Endothelial cell of umbilical vein (primary cell): Measurements from ENCODE around the gene GAS2L2. TPM values are rescaled to one million over a fixed set of nuclear protein-coding genes. Genes with fewer than 3 reads are reported as not detected.

ENCODE experiments used
- BruUV-seq: library from RNA; stranded (reverse); fragments of 400-500 nt; replicated peaks from 2 replicates; lab custom pipeline; 2021; lab: Mats Ljungman, UMichigan
- CTCF ChIA-PET: fragments of 300-600, 350-600 bp; sonication (Branson Sonifier 250); formaldehyde crosslinking; loops from one replicate; lab custom pipeline; 2021; ENCODE audit warnings: antibody characterized with exemption, inconsistent platforms; lab: Charles Lee
- POLR2A ChIA-PET: fragments of 300-600, 350-600 bp; sonication (Branson Sonifier 250); formaldehyde crosslinking; loops from one replicate; lab custom pipeline; 2021; ENCODE audit warnings: antibody characterized with exemption, inconsistent platforms; lab: Charles Lee
- DNase-seq: peaks from one replicate; pipeline ENCODE4 v3.0.0-alpha.2; 2011; ENCODE audit warnings: low read depth, low spot score
- FAIRE-seq: peaks from 2 replicates; lab custom pipeline; 2011; peaks lifted over from hg19 to GRCh38; lab: Jason Lieb, UNC
- H2AFZ ChIP-seq: 2 replicates; pipeline ENCODE4 v1.6.0; 2012; ENCODE audit warnings: low read depth, low read length, control low read depth, inconsistent platforms
- H3K27ac ChIP-seq: 2 replicates; pipeline ENCODE4 v1.5.1; 2011; ENCODE audit warnings: low read depth, mild to moderate bottlenecking, control low read depth, low read length, moderate library complexity; ENCODE audit not compliant: insufficient read depth
- H3K27me3 ChIP-seq, 2 experiments: 2 replicates each; pipeline versions ENCODE4 v1.6.0 to v1.6.1; 2011; ENCODE audit warnings: low read length in 2 of 2, mixed read lengths in 1 of 2; ENCODE audit not compliant: control insufficient read depth in 2 of 2, insufficient read depth in 2 of 2
- H3K36me3 ChIP-seq, 2 experiments: 2 replicates in 1 of 2; 3 replicates in 1 of 2; pipeline ENCODE4 v1.5.1; 2011; ENCODE audit warnings: low read length in 2 of 2, mild to moderate bottlenecking in 1 of 2, moderate library complexity in 1 of 2; ENCODE audit not compliant: control insufficient read depth in 2 of 2, insufficient read depth in 2 of 2; ENCODE audit errors: extremely low read depth in 1 of 2
- H3K4me1 ChIP-seq: 3 replicates; pipeline ENCODE4 v1.5.1; 2011; ENCODE audit warnings: mild to moderate bottlenecking, low read length; ENCODE audit not compliant: control insufficient read depth, insufficient read depth; ENCODE audit errors: extremely low read depth
- H3K4me2 ChIP-seq: 2 replicates; pipeline ENCODE4 v1.6.1; 2011; ENCODE audit warnings: low read length, control low read depth, mixed read lengths; ENCODE audit not compliant: insufficient read depth
- H3K4me3 ChIP-seq, 3 experiments: fragments of 200-600 bp in 1 of 3; sonication (generic), shearing (Covaris generic) in 1 of 3; replicated peaks in 1 of 3; 2 replicates each; pipeline ENCODE4 v1.5.1; 2011 to 2016; ENCODE audit warnings: control low read depth in 3 of 3, low read length in 3 of 3, mild to moderate bottlenecking in 2 of 3, inconsistent platforms in 1 of 3, low read depth in 1 of 3, moderate library complexity in 1 of 3; ENCODE audit not compliant: insufficient read depth in 1 of 3
- H3K79me2 ChIP-seq: 2 replicates; pipeline ENCODE4 v1.6.0; 2012; ENCODE audit warnings: low read length, inconsistent platforms; ENCODE audit not compliant: control insufficient read depth, insufficient read depth
- H3K9ac ChIP-seq: replicated peaks from 2 replicates; pipeline ENCODE3; 2011; ENCODE audit warnings: low read length, control low read depth; ENCODE audit not compliant: insufficient read depth; ENCODE audit errors: extremely low read depth
- H3K9me1 ChIP-seq: replicated peaks from 3 replicates; pipeline ENCODE4 v1.6.0; 2011; ENCODE audit warnings: mild to moderate bottlenecking, low read length; ENCODE audit not compliant: control insufficient read depth, insufficient read depth; ENCODE audit errors: extremely low read depth
- H3K9me3 ChIP-seq: replicated peaks from 2 replicates; pipeline ENCODE4 v1.5.1; 2012; ENCODE audit warnings: low read length, inconsistent platforms; ENCODE audit not compliant: control insufficient read depth, insufficient read depth
- H4K20me1 ChIP-seq: replicated peaks from 2 replicates; pipeline ENCODE3; 2011; ENCODE audit warnings: mild to moderate bottlenecking, low read length; ENCODE audit not compliant: control insufficient read depth, insufficient read depth; ENCODE audit errors: extremely low read depth
- CTCF ChIP-seq, 2 donors: IDR thresholded peaks; 1 replicate in 1 of 2; 2 replicates in 1 of 2; pipeline ENCODE4 v1.5.1; 2011; ENCODE audit warnings: low read length in 2 of 2, mild to moderate bottlenecking in 2 of 2, moderate library complexity in 2 of 2, control low read depth in 1 of 2, inconsistent platforms in 1 of 2, low read depth in 1 of 2; ENCODE audit not compliant: insufficient read depth in 1 of 2; ENCODE audit errors: extremely low read depth in 1 of 2
- EZH2 ChIP-seq: IDR thresholded peaks from 2 replicates; pipeline ENCODE4 v1.6.1; 2012; ENCODE audit warnings: borderline replicate concordance, low read depth, mild to moderate bottlenecking, moderate library complexity, low read length, inconsistent platforms; ENCODE audit not compliant: severe bottlenecking
- FOS ChIP-seq: IDR thresholded peaks from 2 replicates; pipeline ENCODE4 v1.6.1; 2011; ENCODE audit warnings: mild to moderate bottlenecking, low read length, moderate library complexity, borderline replicate concordance; ENCODE audit not compliant: insufficient read depth
- GATA2 ChIP-seq: IDR thresholded peaks from 2 replicates; pipeline ENCODE4 v1.7.0; 2011; ENCODE audit warnings: low read depth, mild to moderate bottlenecking, moderate library complexity, mixed read lengths, low read length; ENCODE audit not compliant: insufficient read length, insufficient read depth
- JUN ChIP-seq: IDR thresholded peaks from 2 replicates; pipeline ENCODE4 v1.6.1; 2011; ENCODE audit warnings: borderline replicate concordance, low read depth; ENCODE audit not compliant: insufficient read length, insufficient read depth
- MYC ChIP-seq: IDR thresholded peaks from one replicate; pipeline ENCODE4 v1.6.1; 2011; ENCODE audit warnings: mild to moderate bottlenecking, low read depth, low read length
- POLR2A ChIP-seq: IDR thresholded peaks from 2 replicates; pipeline ENCODE4 v1.6.1; 2012; ENCODE audit warnings: low read depth, mild to moderate bottlenecking, control low read depth, low read length
- POLR2AphosphoS5 ChIP-seq: IDR thresholded peaks from 2 replicates; pipeline ENCODE4 v1.6.1; 2012; ENCODE audit warnings: low read depth, mild to moderate bottlenecking, control low read depth, low read length, moderate library complexity; ENCODE audit not compliant: insufficient read depth
- dilution Hi-C: fragments of 300-500 bp; cut with MboI; formaldehyde crosslinking; loops from one replicate; pipeline ENCODE4 v1.15.0; 2019; ENCODE audit warnings: low sequenced_read_pairs; ENCODE audit not compliant: extremely low pct_ligation_motif_present
- intact Hi-C: fragments of 100-400 bp; cut with micrococcal nuclease; formaldehyde crosslinking; loops from one replicate; pipeline ENCODE4 v1.10.0; 2022
- polyA plus RNA-seq, 4 experiments: library from polyadenylated mRNA; depleted of rRNA in 3 of 4; stranded (reverse) in 3 of 4; unstranded in 1 of 4; fragments of >200 nt; gene quantifications; 2 replicates each; pipeline versions ENCODE4 v1.2.1 to v1.2.3, GENCODE V29; 2011 to 2012; ENCODE audit warnings: missing spikeins in 1 of 4
- total RNA-seq: library from RNA; stranded (reverse); gene quantifications from 2 replicates; pipeline ENCODE4 v1.2.3, GENCODE V29; 2021
- TF ChIP-seq, protein P1 (sequence below): IDR thresholded peaks from 2 replicates; pipeline ENCODE4 v1.6.1; 2011; ENCODE audit not compliant: insufficient read depth, insufficient read length

GAS2L2 gene
- total and polyA plus RNA-seq, 2 donors (not counting 3 experiments of a cell fraction or from before 2014, with no cell fraction given): not detected

GRCh38 chr17:35775583-35775982 lies 22.5 kb upstream of the GAS2L2 start:
- CTCF ChIA-PET: interaction anchor here (0.8 to 5.3 kb wide), 4 partner anchors 9 to 26 kb away, joined by 3 to 34 read pairs (median 8); no protein-coding TSS in a partner anchor
- Histone ChIP-seq H3K79me2 (no peaks in the 10 kb centered on the region), H3K9ac (no peak overlapping the region), H3K27ac (no peak overlapping the region), H3K27me3 (peaks cover 5 to 7% of the 10 kb centered on the region in 2 experiments), H3K4me2 (no peak overlapping the region), H3K9me1 (no peaks in the 10 kb centered on the region), H2AFZ (no peak overlapping the region), H3K4me3 (no peak overlapping the region), H3K9me3 (no peaks in the 10 kb centered on the region), H3K4me1 (peaks cover 5% of the 10 kb centered on the region), H4K20me1 (no peaks in the 10 kb centered on the region), H3K36me3 (no peaks in the 10 kb centered on the region)
- DNase-seq (no peak), FAIRE-seq (no peak)
- dilution Hi-C loops: no loop called here
- BruUV-seq: no TSS peak
- intact Hi-C loops: no loop called here
- POLR2A ChIA-PET: no interaction called here
- no peak for TF ChIP-seq MYC
- no peak for TF ChIP-seq CTCF (IDR thresholded peaks at IDR 0.05; ENCODE audit: extremely low read depth in 1 of 2, insufficient read depth in 1 of 2, low read depth in 1 of 2, low read length in 2 of 2)
- no peak for TF ChIP-seq EZH2
- TF ChIP-seq POLR2AphosphoS5: no peak
- no peak for TF ChIP-seq JUN
- TF ChIP-seq GATA2: no peak
- TF ChIP-seq FOS: no peak
- TF ChIP-seq, protein P1, sequence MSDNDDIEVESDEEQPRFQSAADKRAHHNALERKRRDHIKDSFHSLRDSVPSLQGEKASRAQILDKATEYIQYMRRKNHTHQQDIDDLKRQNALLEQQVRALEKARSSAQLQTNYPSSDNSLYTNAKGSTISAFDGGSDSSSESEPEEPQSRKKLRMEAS: no peak
- TF ChIP-seq POLR2A: no peak
